HCT116 (cell line): ENCODE measurements around the gene RAB36.
"Not testable (repeated sequence)": the region's sequence is repeated elsewhere in the genome, so short reads cannot be mapped to it uniquely, and the experiment has no call there.

ENCODE experiments used
- CTCF ChIP-seq, 3 experiments: fragments of 200-600 bp in 1 of 3; sonication (generic) in 1 of 3; IDR thresholded peaks in 2 of 3; conservative IDR thresholded peaks in 1 of 3; 2 replicates each; pipeline ENCODE4 v1.5.1; 2012 to 2017; ENCODE audit warnings: low read depth in 2 of 3, low read length in 2 of 3, antibody characterized with exemption in 1 of 3, borderline replicate concordance in 1 of 3, control low read depth in 1 of 3, mild to moderate bottlenecking in 1 of 3, mixed read lengths in 1 of 3, mixed run types in 1 of 3, moderate library complexity in 1 of 3; ENCODE audit not compliant: insufficient read depth in 1 of 3
- EZH2phosphoT487 ChIP-seq: fragments of 200-600 bp; IDR thresholded peaks from 2 replicates; pipeline ENCODE4 v1.6.1; 2018; ENCODE audit warnings: antibody characterized with exemption, borderline replicate concordance
- SIN3A ChIP-seq: IDR thresholded peaks from 2 replicates; pipeline ENCODE4 v1.6.1; 2012; ENCODE audit warnings: low read depth

- TF ChIP-seq CTCF (IDR thresholded peaks at IDR 0.05 in 2 of 3, conservative IDR thresholded peaks at IDR 0.05 in 1 of 3; ENCODE audit: borderline replicate concordance in 1 of 3, insufficient read depth in 1 of 3, low read depth in 2 of 3, low read length in 2 of 3); EZH2phosphoT487; SIN3A: not testable (repeated sequence)
These were observed 8.3 kb upstream of the RAB36 start for GRCh38 chr22:23136991-23137390.
